Spleen (tissue), 7 donors: ENCODE results near the gene CTXN3.

ENCODE experiments used
- CTCF ChIP-seq, 11 experiments: fragments of 200-600 bp in 7 of 11; fragments of 450-650 bp in 4 of 11; sonication (generic) in 4 of 11; IDR thresholded peaks in 8 of 11; conservative IDR thresholded peaks in 3 of 11; 1 replicate in 7 of 11; 2 replicates in 4 of 11; pipeline versions ENCODE4 v1.4.0 to v1.8.0; 2016 to 2021; ENCODE audit warnings: antibody characterized with exemption in 11 of 11, inconsistent platforms in 4 of 11, mild to moderate bottlenecking in 1 of 11
- POLR2AphosphoS5 ChIP-seq, 3 donors: sonication (generic); formaldehyde crosslinking; IDR thresholded peaks; one replicate each; pipeline ENCODE4 v1.5.1; 2017; ENCODE audit warnings: antibody characterized with exemption in 3 of 3
- donor health status: DM: no; HTN: no; CAD: no; lungs with moderate emphysema.
- donor health status: DM: no; HTN: no; CAD: no.
- donor health status: DM: no; HTN: no; CAD: no.

- TF ChIP-seq CTCF (IDR thresholded peaks at IDR 0.05 in 8 of 11, conservative IDR thresholded peaks at IDR 0.05 in 3 of 11) (no peak), POLR2AphosphoS5 (IDR thresholded peaks at IDR 0.05) (no peak)
Observed at GRCh38 chr5:127608077-127608660, 40.7 kb upstream of the CTXN3 start.
